Upper lobe of right lung (tissue), 1 donor: ENCODE data around the gene BCAS3. TPM values are rescaled to one million over a fixed set of nuclear protein-coding genes. Genes with fewer than 3 reads are reported as not detected.

Experiments used
- ATAC-seq: fragments of 200-7000 bp; cut with Tn5 transposase; one replicate; pipeline ENCODE4 v1.9.1; 2020; ENCODE audit warnings: mild to moderate bottlenecking, moderate library complexity
- DNase-seq: peaks from one replicate; pipeline ENCODE4 v3.0.0-alpha.2; 2020
- H3K27ac ChIP-seq: fragments of 200-600 bp; one replicate; pipeline ENCODE4 v1.8.0; 2022
- H3K27me3 ChIP-seq: fragments of 200-600 bp; one replicate; pipeline ENCODE4 v1.8.0; 2022; ENCODE audit warnings: mild to moderate bottlenecking
- H3K36me3 ChIP-seq: fragments of 200-600 bp; one replicate; pipeline ENCODE4 v1.8.0; 2022
- H3K4me1 ChIP-seq: fragments of 200-600 bp; one replicate; pipeline ENCODE4 v1.8.0; 2022
- H3K4me3 ChIP-seq: fragments of 200-600 bp; one replicate; pipeline ENCODE4 v1.8.0; 2022; ENCODE audit warnings: mild to moderate bottlenecking
- H3K9me3 ChIP-seq: fragments of 200-600 bp; one replicate; pipeline ENCODE4 v1.8.0; 2022
- CTCF ChIP-seq: fragments of 200-600 bp; IDR thresholded peaks from one replicate; pipeline ENCODE4 v1.8.0; 2022; ENCODE audit warnings: antibody characterized with exemption
- intact Hi-C: fragments of 100-400 bp; cut with DNase I; formaldehyde crosslinking; loops from one replicate; pipeline ENCODE4 v1.11.0; 2022
- total RNA-seq: library from RNA; stranded (reverse); fragmentation: NEBNext Ultra II Directional; extraction: Animal tissue kit (Norgen Biotek cat#: 25700); gene quantifications from one replicate; pipeline ENCODE4 v1.2.1, GENCODE V29; 2021
- donor health status: DM: no; HTN: yes; CAD: no; lungs with severe emphysema.

BCAS3 gene
- total RNA-seq, 1 donor from 2014 or later = 23.5 TPM

- Histone ChIP-seq H3K4me3 (no peak overlapping the region), H3K4me1 (peaks cover 48% of the 10 kb centered on the region), H3K27me3 (no peaks in the 10 kb centered on the region), H3K27ac (peak overlapping the region; percentile 68), H3K9me3 (no peaks in the 10 kb centered on the region), H3K36me3 (no peaks in the 10 kb centered on the region)
- ATAC-seq (peak; percentile 76), DNase-seq (peak; percentile 63)
- TF ChIP-seq CTCF = no peak
- intact Hi-C loops = no loop called here
These were observed 526.0 kb downstream of the BCAS3 start for GRCh38 chr17:61203671-61204131.

DNA sequence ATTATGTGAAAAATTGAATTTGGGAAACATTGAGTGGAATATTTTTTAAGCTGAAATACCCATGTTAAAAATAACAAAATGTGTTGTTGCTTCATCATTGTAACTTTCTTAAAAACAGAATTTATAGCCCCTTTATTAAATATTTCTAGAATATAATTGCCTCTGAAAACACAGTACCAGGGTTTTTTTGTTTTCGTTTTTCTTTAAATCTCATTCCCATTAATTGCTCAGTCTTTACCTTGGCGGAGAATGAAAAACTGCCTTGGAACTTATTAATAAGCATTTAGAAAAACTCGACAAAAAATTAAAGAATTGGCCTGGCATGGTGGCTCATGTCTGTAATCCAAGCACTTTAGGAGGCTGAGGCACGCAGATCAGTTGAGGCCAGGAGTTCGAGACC, 526.8 kb downstream of the BCAS3 start:
- H3K27ac ChIP-seq = peak overlapping the region; percentile 68
- no peaks in the 10 kb centered on the region for H3K9me3 ChIP-seq
- no peaks in the 10 kb centered on the region for H3K36me3 ChIP-seq
- H3K4me1 ChIP-seq = peaks cover 45% of the 10 kb centered on the region
- intact Hi-C loops = no loop called here
- no peak for DNase-seq
- H3K27me3 ChIP-seq = no peaks in the 10 kb centered on the region
- ATAC-seq = no peak
- H3K4me3 ChIP-seq = no peak overlapping the region
- no peak for TF ChIP-seq CTCF

DNA sequence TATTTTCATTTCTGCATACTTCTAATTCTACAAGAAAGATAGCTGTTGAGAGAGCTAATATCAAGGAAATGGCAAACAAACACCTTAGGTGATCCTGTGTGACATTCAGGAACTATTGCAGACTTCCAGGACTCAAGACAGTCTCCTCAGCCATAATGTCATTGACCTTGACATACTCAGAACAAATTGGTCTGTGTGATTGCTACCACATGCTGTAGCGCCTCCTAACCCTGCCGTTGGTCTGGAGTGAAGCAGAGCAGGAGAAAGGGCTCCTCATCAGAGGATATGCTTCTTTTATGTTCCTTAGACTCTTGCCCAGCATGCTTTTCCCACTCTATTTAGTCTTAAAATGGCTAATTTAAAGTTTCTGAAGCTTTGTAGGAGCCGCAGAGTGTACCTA, 527.8 kb downstream of the BCAS3 start:
- H3K27me3 ChIP-seq = no peaks in the 10 kb centered on the region
- no peaks in the 10 kb centered on the region for H3K9me3 ChIP-seq
- intact Hi-C loops = loop anchor here (5.0 kb wide), 1 partner anchor 47 kb away; no protein-coding TSS in a partner anchor
- no peaks in the 10 kb centered on the region for H3K36me3 ChIP-seq
- no peak overlapping the region for H3K4me3 ChIP-seq
- H3K27ac ChIP-seq = peak overlapping the region; percentile 68
- ATAC-seq (no peak), DNase-seq (no peak)
- TF ChIP-seq CTCF = no peak
- H3K4me1 ChIP-seq = peaks cover 36% of the 10 kb centered on the region

GRCh38 chr17:61205931-61206330, 528.3 kb downstream of the BCAS3 start:
- H3K27me3 ChIP-seq = no peaks in the 10 kb centered on the region
- DNase-seq (no peak), ATAC-seq (no peak)
- intact Hi-C loops = loop anchor here (5.0 kb wide), 1 partner anchor 46 kb away; no protein-coding TSS in a partner anchor
- no peaks in the 10 kb centered on the region for H3K9me3 ChIP-seq
- H3K36me3 ChIP-seq = no peaks in the 10 kb centered on the region
- H3K27ac ChIP-seq = peak overlapping the region; percentile 68
- H3K4me1 ChIP-seq = peaks cover 31% of the 10 kb centered on the region
- H3K4me3 ChIP-seq = no peak overlapping the region
- no peak for TF ChIP-seq CTCF

DNA sequence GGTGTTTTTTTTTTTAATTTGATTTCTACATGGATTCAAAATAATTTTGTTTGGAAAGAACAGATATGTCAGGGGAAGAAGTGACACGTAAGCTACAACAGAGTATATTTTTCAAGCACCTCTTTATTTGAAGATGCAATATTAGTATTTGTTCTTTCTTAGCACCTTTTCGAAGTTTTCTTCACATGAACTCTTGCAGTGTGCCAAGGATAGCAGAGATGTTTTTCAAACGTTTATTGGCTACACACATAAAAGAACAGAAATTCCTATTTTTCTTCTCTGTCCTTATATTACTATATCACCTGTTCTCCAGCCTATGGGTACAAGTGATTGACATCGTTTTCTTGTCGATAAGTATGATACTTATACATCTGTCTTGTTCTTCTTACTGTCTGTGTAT, 529.3 kb downstream of the BCAS3 start:
- no peak for TF ChIP-seq CTCF
- intact Hi-C loops = loop anchor here (5.0 kb wide), 1 partner anchor 45 kb away; no protein-coding TSS in a partner anchor

More for the DNA sequence above, 529.3 kb downstream of the BCAS3 start:
- H3K27ac ChIP-seq = no peak overlapping the region
- no peaks in the 10 kb centered on the region for H3K27me3 ChIP-seq
- H3K4me3 ChIP-seq = no peak overlapping the region
- no peaks in the 10 kb centered on the region for H3K9me3 ChIP-seq
- no peaks in the 10 kb centered on the region for H3K36me3 ChIP-seq
- ATAC-seq (no peak), DNase-seq (no peak)
- H3K4me1 ChIP-seq = peaks cover 31% of the 10 kb centered on the region
